GM18526 (cell line): Measurements from ENCODE around the gene KRT3.

Source experiments
- POLR2A ChIP-seq: IDR thresholded peaks from 3 replicates; pipeline ENCODE4 v1.6.1; 2011; ENCODE audit not compliant: insufficient read length; ENCODE audit errors: extremely low read depth

Gene KRT3

GRCh38 chr12:52800259-52800917 lies 4.5 kb upstream of the KRT3 start:
- TF ChIP-seq POLR2A, result no peak

DNA sequence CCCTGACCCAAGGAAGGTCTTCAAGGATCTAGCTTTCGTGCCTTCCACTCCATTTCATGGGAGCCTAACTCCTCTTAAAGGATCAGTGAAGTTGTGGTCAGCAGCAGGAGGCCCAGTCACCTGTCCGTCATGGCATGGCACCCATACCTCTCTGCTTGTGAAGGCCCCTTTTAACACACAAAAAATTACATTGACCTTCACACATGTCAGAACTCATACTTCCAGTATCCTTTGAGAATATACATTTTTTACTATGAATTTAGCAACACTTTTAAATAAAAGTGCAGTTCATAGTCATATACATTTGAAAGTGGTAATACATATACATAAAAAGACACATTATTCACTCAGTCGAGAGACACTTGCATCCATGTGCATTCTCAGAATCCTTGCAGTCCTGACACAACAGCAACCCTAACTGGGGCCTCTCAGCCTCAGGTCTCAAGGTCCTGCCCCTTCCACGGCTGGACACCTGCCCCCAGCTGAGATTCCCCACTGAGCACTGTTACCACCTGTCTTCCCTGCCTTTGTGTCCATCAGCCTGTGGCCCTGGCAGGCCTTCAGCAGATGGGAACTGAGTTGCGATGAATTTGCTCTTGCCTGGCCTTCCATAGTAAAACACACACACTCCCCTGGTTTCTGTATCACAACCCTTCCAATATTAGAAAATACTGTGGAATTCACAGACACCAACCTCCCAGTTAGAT lies 3.7 kb upstream of the KRT3 start:
- no peak for TF ChIP-seq POLR2A

DNA sequence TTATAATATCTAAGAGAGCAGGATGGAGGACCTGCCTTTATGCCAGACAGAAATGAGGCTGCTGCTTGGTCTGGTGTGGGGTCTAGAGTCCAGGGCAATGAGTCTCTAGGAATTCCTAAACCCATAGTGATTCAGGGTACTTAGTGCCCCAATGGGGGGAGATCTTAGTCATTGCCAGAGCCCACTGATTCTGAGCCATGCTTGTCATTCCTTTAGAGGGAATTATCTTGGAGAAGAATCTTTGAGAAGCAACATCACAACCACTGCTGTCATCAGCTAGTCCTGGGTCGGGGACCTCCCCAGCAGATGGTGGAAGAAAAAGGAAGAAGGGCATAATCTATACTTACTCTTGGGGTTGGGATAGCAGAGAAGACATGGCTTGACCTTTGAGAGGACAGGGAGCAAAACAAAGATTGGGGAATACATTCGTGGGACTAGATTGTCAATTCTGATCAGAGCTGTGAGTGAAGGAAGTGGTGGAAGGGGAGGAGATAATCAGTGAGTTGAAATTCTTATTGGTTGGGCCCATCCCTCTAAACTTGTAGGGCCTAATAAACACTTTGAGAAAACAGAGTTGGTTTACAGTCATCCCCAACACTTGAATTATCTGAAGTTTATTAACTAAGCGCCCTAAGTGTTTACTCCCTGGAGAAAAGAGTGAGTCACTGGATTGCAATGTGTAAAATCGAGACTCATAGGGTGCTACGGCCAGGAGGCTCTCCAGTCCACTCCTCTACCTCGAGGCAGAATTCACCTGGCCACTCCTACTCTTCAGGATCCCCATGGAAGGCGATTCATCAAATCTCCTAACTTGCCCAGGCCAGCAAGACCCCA lies 3.0 kb upstream of the KRT3 start:
- no peak for TF ChIP-seq POLR2A

GRCh38 chr12:52798003-52798670 lies 2.2 kb upstream of the KRT3 start:
- TF ChIP-seq POLR2A, result no peak

DNA sequence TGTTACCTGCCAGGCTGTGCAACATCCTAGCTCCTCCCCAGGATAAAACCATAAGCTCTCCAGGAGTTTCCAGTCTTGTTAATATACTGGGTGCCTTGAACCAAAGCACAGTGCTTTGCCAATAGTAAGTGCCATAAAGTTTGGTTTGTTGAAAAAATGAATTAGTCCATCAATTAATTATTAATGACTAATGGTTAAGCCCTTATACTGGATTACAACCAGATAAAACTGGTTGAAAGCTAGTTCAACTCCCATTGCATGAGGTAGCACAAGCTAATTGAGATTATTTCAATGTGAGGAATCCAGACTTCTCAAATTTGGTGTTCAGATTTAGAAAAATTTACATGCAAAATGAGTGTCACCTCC lies 1.6 kb upstream of the KRT3 start:
- TF ChIP-seq POLR2A, result no peak

DNA sequence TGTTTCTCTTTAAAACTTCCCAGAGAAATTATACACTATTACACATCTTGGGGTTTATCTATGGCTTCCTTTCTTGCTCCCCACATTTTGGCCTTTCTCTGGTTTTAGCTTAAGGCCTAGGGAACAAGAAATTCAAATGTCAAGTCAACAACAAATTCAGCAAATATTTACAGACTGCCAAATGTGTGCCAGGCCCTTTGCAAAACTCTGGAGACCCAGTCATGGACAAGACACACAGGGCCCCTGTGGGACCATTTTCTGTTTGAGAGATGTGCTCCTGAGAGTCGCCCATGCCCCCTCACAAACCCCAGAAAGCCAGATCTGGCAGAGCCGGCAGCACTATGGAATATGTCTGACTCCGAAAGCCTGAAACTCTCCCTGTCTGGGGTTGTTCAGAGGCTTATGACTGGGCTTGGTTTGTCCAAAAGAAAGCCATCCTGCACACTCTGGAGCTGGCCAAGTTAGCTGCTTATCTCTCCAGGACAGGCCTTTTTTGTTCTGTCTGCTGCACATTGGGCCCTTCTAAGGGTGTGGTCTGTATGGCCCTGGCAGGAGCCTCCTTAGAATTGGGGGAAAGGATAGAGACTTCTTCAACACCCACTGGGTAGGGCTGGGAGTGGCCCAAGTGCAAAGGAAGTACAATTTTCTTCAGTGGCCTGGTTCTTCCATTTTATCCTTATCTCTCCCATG lies 1.1 kb upstream of the KRT3 start:
- no peak for TF ChIP-seq POLR2A

DNA sequence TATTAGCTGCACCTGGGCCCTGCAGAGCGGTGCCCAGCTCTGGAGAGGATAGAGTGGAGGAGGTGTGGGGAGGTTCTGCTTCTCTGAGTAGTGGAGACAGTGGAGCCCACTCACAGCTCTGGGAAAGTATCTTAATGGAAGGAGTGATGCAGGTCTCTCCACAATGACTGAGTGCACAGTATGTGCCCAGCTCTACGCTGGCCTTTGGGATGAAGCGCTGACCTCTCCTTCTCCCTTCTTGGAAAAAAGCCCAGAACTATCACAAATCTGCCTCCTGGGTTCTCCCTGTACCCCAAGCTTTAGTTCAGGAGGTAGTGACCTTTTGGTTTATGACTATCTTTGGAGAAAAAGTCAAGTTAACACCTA lies 495 bp upstream of the KRT3 start:
- no peak for TF ChIP-seq POLR2A

DNA sequence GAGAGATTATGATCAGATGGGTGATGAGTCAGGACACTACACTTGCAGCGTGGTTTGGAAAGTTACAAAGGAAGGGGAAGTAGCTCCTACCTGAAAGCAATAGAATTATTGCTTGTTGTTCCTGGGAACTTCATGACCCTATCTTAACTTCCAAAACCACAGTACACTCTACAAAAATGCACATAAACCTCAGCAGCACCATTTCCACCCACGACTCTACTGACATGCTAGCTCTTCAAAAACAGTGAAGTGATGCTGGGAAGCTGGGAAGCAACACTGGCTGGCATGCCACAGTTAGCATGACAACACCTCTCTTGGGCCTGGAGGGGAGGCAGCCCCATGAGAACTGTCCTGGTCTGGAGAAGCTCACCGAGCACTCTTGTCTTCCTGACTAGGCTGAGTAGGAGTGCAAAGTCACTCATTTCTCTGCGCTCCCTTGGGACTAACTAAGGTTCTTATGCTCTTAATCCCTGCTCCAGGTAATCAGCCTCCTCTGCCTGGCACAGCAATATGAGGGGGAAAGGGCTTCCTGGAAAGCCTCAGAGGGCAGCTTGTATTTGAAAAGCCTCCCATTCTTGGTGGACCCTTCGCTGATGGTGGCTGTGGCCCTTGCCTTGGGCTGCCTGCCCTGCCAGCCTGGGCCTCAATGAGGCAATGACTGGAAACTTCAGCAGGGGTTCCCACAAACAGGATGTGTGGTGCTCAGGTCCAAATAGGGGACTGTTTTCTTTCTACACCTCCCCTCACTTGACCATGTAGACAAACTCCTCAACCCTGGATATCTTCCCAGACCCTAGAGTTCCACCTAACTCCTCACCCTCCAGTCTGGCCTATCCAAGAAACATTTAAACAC lies 1.2 kb downstream of the KRT3 start:
- no peak for TF ChIP-seq POLR2A

GRCh38 chr12:52792185-52793029 lies 3.5 kb downstream of the KRT3 start:
- no peak for TF ChIP-seq POLR2A

GRCh38 chr12:52791271-52792184 lies 4.4 kb downstream of the KRT3 start:
- TF ChIP-seq POLR2A, result no peak

- TF ChIP-seq POLR2A, result no peak
Observed at GRCh38 chr12:52790427-52791270, 5.3 kb downstream of the KRT3 start.

- no peak for TF ChIP-seq POLR2A
Observed at GRCh38 chr12:52789637-52790426, 6.1 kb downstream of the KRT3 start.
